ENCODE results near the gene DECR2. TPM values are rescaled to one million over a fixed set of nuclear protein-coding genes. Genes with fewer than 3 reads are reported as not detected.

The DECR2 gene
- total and polyA plus RNA-seq, 2 of the 13 experiments (the other 11 are each of a cell fraction or from before 2014, with no cell fraction given): 36.3 to 44.6 TPM

- TF ChIP-seq PRDM10 (CRISPR knock-in tag; IDR thresholded peaks at IDR 0.05; ENCODE audit: low read depth) (no peak; the same call in 1 of the 2 replicates), ZNF883 (CRISPR knock-in tag; IDR thresholded peaks at IDR 0.05; ENCODE audit: not compliant biosample characterization) (no peak), MTF2 (CRISPR knock-in tag; IDR thresholded peaks at IDR 0.05; ENCODE audit: borderline replicate concordance) (no peak), FOXP4 (CRISPR knock-in tag; IDR thresholded peaks at IDR 0.05) (no peak), ZFP82 (CRISPR knock-in tag; IDR thresholded peaks at IDR 0.05; ENCODE audit: borderline replicate concordance) (no peak; the same call in 1 of the 2 replicates), ZNF672 (CRISPR knock-in tag; IDR thresholded peaks at IDR 0.05) (no peak), DDIT3 (CRISPR knock-in tag; IDR thresholded peaks at IDR 0.05) (no peak), GMEB2 (CRISPR knock-in tag; IDR thresholded peaks at IDR 0.05; ENCODE audit: low read depth) (no peak), ZNF557 (CRISPR knock-in tag; IDR thresholded peaks at IDR 0.05) (no peak), ZFX (CRISPR knock-in tag; IDR thresholded peaks at IDR 0.05; ENCODE audit: low read depth) (peak; percentile 76), TARDBP (CRISPR knock-in tag; IDR thresholded peaks at IDR 0.05) (no peak), REL (CRISPR knock-in tag; conservative IDR thresholded peaks at IDR 0.05) (no peak), NFKBIZ (CRISPR knock-in tag; IDR thresholded peaks at IDR 0.05) (no peak), ZNF512 (CRISPR knock-in tag; IDR thresholded peaks at IDR 0.05) (no peak), ZNF552 (CRISPR knock-in tag; IDR thresholded peaks at IDR 0.05; ENCODE audit: borderline replicate concordance) (no peak), BATF2 (CRISPR knock-in tag; IDR thresholded peaks at IDR 0.05) (no peak), ZNF329 (CRISPR knock-in tag; IDR thresholded peaks at IDR 0.05; ENCODE audit: low read depth) (no peak), TSC22D2 (CRISPR knock-in tag; IDR thresholded peaks at IDR 0.05; ENCODE audit: borderline replicate concordance) (no peak), ZNF34 (CRISPR knock-in tag; IDR thresholded peaks at IDR 0.05; ENCODE audit: borderline replicate concordance) (no peak)
Observed at GRCh38 chr16:381012-381788, 20.5 kb upstream of the DECR2 start (continued).

Data from HepG2 (cell line).